Prostate gland (tissue), 2 donors: Measurements from ENCODE around the gene TXLNA.

Source experiments
- POLR2A ChIP-seq: fragments of 450-650 bp; IDR thresholded peaks from one replicate; pipeline ENCODE4 v1.6.1; 2016; ENCODE audit warnings: antibody characterized with exemption, mild to moderate bottlenecking
- POLR2AphosphoS5 ChIP-seq: sonication (generic); formaldehyde crosslinking; IDR thresholded peaks from one replicate; pipeline ENCODE4 v1.6.1; 2017; ENCODE audit warnings: antibody characterized with exemption
- TF ChIP-seq, protein P1 (sequence below), 4 experiments: fragments of 200-600 bp in 2 of 4; fragments of 450-650 bp in 2 of 4; sonication (generic) in 2 of 4; IDR thresholded peaks; 1 replicate in 3 of 4; 2 replicates in 1 of 4; pipeline ENCODE4 v1.5.1; 2016 to 2019; ENCODE audit warnings: antibody characterized with exemption in 4 of 4, mild to moderate bottlenecking in 2 of 4, moderate library complexity in 2 of 4

DNA sequence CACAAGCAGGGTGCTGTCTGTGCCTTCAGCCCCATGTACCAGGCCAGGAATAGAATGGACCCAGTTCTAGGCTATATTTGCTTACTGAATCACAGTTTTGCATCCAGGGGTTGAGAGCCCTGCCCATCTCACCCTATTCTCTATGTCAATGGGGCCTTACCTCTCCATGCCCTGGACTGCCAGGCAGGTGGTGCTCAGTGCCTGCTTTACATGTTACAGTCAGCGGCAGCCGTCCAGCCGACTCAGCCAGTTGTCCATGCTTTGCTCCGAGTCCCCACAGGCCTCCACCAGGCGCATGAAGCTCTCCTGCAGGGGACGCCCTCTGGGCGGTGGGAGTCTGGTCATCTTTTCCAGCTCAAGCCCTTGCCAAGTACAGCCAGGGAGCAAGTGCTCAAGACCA lies 55.3 kb downstream of the TXLNA start:
- TF ChIP-seq, protein P1, sequence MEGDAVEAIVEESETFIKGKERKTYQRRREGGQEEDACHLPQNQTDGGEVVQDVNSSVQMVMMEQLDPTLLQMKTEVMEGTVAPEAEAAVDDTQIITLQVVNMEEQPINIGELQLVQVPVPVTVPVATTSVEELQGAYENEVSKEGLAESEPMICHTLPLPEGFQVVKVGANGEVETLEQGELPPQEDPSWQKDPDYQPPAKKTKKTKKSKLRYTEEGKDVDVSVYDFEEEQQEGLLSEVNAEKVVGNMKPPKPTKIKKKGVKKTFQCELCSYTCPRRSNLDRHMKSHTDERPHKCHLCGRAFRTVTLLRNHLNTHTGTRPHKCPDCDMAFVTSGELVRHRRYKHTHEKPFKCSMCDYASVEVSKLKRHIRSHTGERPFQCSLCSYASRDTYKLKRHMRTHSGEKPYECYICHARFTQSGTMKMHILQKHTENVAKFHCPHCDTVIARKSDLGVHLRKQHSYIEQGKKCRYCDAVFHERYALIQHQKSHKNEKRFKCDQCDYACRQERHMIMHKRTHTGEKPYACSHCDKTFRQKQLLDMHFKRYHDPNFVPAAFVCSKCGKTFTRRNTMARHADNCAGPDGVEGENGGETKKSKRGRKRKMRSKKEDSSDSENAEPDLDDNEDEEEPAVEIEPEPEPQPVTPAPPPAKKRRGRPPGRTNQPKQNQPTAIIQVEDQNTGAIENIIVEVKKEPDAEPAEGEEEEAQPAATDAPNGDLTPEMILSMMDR (IDR thresholded peaks at IDR 0.05): no peak
- TF ChIP-seq POLR2AphosphoS5 (no peak), POLR2A (no peak)
